OCI-LY1 (cell line): Measurements from ENCODE around the gene IQSEC3.

Experiments
- H2AFZ ChIP-seq: fragments of 200-600 bp; sonication (generic), shearing (Covaris generic); 2 replicates; pipeline ENCODE4 v1.6.0; 2014; ENCODE audit warnings: antibody characterized with exemption, mild to moderate bottlenecking, low read length
- H3F3A ChIP-seq: fragments of 200-600 bp; sonication (generic), shearing (Covaris generic); 2 replicates; pipeline ENCODE4 v1.6.0; 2014; ENCODE audit warnings: mild to moderate bottlenecking, antibody characterized with exemption, low read length, moderate library complexity; ENCODE audit not compliant: insufficient read depth
- H3K27ac ChIP-seq: fragments of 200-600 bp; sonication (generic); 2 replicates; pipeline ENCODE4 v1.5.1; 2014; ENCODE audit warnings: low read length, mixed run types, mild to moderate bottlenecking, low read depth; ENCODE audit not compliant: poor library complexity, severe bottlenecking
- H3K27me3 ChIP-seq: fragments of 200-600 bp; sonication (generic); 2 replicates; pipeline ENCODE4 v1.6.0; 2014; ENCODE audit warnings: antibody characterized with exemption, mild to moderate bottlenecking, low read length, moderate library complexity; ENCODE audit not compliant: insufficient read depth
- H3K36me3 ChIP-seq: fragments of 200-600 bp; sonication (generic); 2 replicates; pipeline ENCODE4 v1.6.1; 2014; ENCODE audit warnings: mild to moderate bottlenecking, antibody characterized with exemption, low read length, moderate library complexity, mixed read lengths; ENCODE audit not compliant: insufficient read depth
- H3K4me1 ChIP-seq: fragments of 200-600 bp; sonication (generic); 2 replicates; pipeline ENCODE4 v1.5.1; 2014; ENCODE audit warnings: mild to moderate bottlenecking, low read length, moderate library complexity; ENCODE audit not compliant: insufficient read depth, severe bottlenecking
- H3K4me2 ChIP-seq: fragments of 200-600 bp; sonication (generic), shearing (Covaris generic); 2 replicates; pipeline ENCODE4 v1.6.1; 2014; ENCODE audit warnings: low read length
- H3K4me3 ChIP-seq: fragments of 200-600 bp; sonication (generic); 2 replicates; pipeline ENCODE4 v1.5.1; 2014; ENCODE audit warnings: low read length, low read depth, mild to moderate bottlenecking, mixed read lengths; ENCODE audit not compliant: poor library complexity, severe bottlenecking
- H3K79me2 ChIP-seq: fragments of 200-600 bp; shearing (Covaris generic); 2 replicates; pipeline ENCODE4 v1.6.1; 2016; ENCODE audit warnings: mixed run types, low read length, mixed read lengths; ENCODE audit not compliant: insufficient read depth
- H3K9ac ChIP-seq: fragments of 200-600 bp; sonication (generic), shearing (Covaris generic); 2 replicates; pipeline ENCODE4 v1.6.1; 2014; ENCODE audit warnings: mild to moderate bottlenecking, low read length, mixed read lengths
- H3K9me2 ChIP-seq: fragments of 200-600 bp; sonication (generic), shearing (Covaris generic); 2 replicates; pipeline ENCODE4 v1.6.1; 2014; ENCODE audit warnings: low read depth, mild to moderate bottlenecking, low read length, mixed read lengths
- H3K9me3 ChIP-seq: fragments of 200-600 bp; shearing (Covaris generic); 2 replicates; pipeline ENCODE4 v1.6.1; 2014; ENCODE audit warnings: low read length, mixed read lengths
- H4K20me1 ChIP-seq: fragments of 200-600 bp; sonication (generic), shearing (Covaris generic); 2 replicates; pipeline ENCODE4 v1.6.0; 2016; ENCODE audit warnings: mild to moderate bottlenecking, low read length; ENCODE audit not compliant: insufficient read depth
- CTCF ChIP-seq: fragments of 200-600 bp; sonication (generic), shearing (Covaris generic); IDR thresholded peaks from 2 replicates; pipeline ENCODE4 v1.5.1; 2017; ENCODE audit warnings: mild to moderate bottlenecking, antibody characterized with exemption, low read length, moderate library complexity, mixed read lengths
- EZH2 ChIP-seq: fragments of 200-600 bp; sonication (generic), shearing (Covaris generic); IDR thresholded peaks from 2 replicates; pipeline ENCODE4 v1.8.0; 2017; ENCODE audit warnings: borderline replicate concordance, mixed run types, mild to moderate bottlenecking, antibody characterized with exemption, low read length, moderate library complexity, mixed read lengths

IQSEC3 gene

DNA sequence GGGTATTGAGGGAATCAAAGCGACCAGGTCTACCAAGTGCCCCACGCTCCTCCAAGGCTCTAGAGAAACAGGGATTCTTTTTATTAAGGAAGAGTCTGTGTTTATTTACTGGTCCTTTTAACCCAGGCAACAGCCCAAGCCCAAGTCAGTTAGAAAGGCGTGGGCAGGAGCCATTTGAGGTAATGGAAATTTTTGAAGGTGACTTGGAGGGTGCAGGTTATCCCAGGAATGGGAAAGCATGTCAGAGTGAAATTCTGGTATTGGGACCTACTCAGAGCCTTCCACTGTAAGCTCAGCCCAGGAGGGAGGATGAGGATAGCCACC, 144.5 kb downstream of the IQSEC3 start:
- no peak overlapping the region for H3K4me3 ChIP-seq
- H3K4me2 ChIP-seq, result no peak overlapping the region
- no peaks in the 10 kb centered on the region for H3K9me2 ChIP-seq
- no peak overlapping the region for H3K9ac ChIP-seq
- TF ChIP-seq EZH2 (no peak), CTCF (no peak)
- no peaks in the 10 kb centered on the region for H3K9me3 ChIP-seq
- H3K27ac ChIP-seq, result no peak overlapping the region
- H3K27me3 ChIP-seq, result peaks cover 29% of the 10 kb centered on the region
- H4K20me1 ChIP-seq, result no peaks in the 10 kb centered on the region
- no peaks in the 10 kb centered on the region for H3K4me1 ChIP-seq
- no peaks in the 10 kb centered on the region for H3F3A ChIP-seq
- H3K36me3 ChIP-seq, result no peaks in the 10 kb centered on the region
- no peaks in the 10 kb centered on the region for H3K79me2 ChIP-seq
- H2AFZ ChIP-seq, result no peak overlapping the region

- Histone ChIP-seq H3K4me2 (no peak overlapping the region), H3K79me2 (no peaks in the 10 kb centered on the region), H3K36me3 (no peaks in the 10 kb centered on the region), H2AFZ (no peak overlapping the region), H3K4me3 (no peak overlapping the region), H3K9me3 (no peaks in the 10 kb centered on the region), H3K9ac (no peak overlapping the region), H4K20me1 (no peaks in the 10 kb centered on the region), H3K4me1 (no peaks in the 10 kb centered on the region), H3K9me2 (no peaks in the 10 kb centered on the region), H3K27me3 (peaks cover 29% of the 10 kb centered on the region), H3K27ac (no peak overlapping the region), H3F3A (no peaks in the 10 kb centered on the region)
- no peak for TF ChIP-seq CTCF
- TF ChIP-seq EZH2, result no peak
Observed at GRCh38 chr12:211639-212414, 145.3 kb downstream of the IQSEC3 start.

- H3K4me1 ChIP-seq, result no peaks in the 10 kb centered on the region
- H3K9me3 ChIP-seq, result no peaks in the 10 kb centered on the region
- no peak overlapping the region for H3K4me2 ChIP-seq
- H3K27ac ChIP-seq, result no peak overlapping the region
- no peak overlapping the region for H3K9ac ChIP-seq
- no peaks in the 10 kb centered on the region for H3K36me3 ChIP-seq
- H4K20me1 ChIP-seq, result no peaks in the 10 kb centered on the region
- no peaks in the 10 kb centered on the region for H3K79me2 ChIP-seq
- no peaks in the 10 kb centered on the region for H3K9me2 ChIP-seq
- H3K4me3 ChIP-seq, result no peak overlapping the region
- TF ChIP-seq CTCF, result no peak
- no peak for TF ChIP-seq EZH2
- no peaks in the 10 kb centered on the region for H3F3A ChIP-seq
- H3K27me3 ChIP-seq, result peaks cover 31% of the 10 kb centered on the region
- H2AFZ ChIP-seq, result no peak overlapping the region
Observed at GRCh38 chr12:212415-212714, 145.8 kb downstream of the IQSEC3 start.
